DOHH2 (cell line): Measurements from ENCODE around the gene HSPA1L.

Experiments
- CTCF ChIP-seq: fragments of 200-600 bp; sonication (generic); IDR thresholded peaks from one replicate; pipeline ENCODE4 v1.5.1; 2014; ENCODE audit warnings: antibody characterized with exemption, mild to moderate bottlenecking, low read depth, low read length; ENCODE audit not compliant: poor library complexity, severe bottlenecking
- EZH2phosphoT487 ChIP-seq: fragments of 200-600 bp; sonication (generic); IDR thresholded peaks from 2 replicates; pipeline ENCODE4 v1.6.1; 2017; ENCODE audit warnings: borderline replicate concordance, mild to moderate bottlenecking, antibody characterized with exemption, low read length, moderate library complexity, mixed read lengths

- TF ChIP-seq CTCF (no peak), EZH2phosphoT487 (no peak)
Measured at GRCh38 chr6:31761343-31761742, 53.7 kb downstream of the HSPA1L start.
